Measurements from ENCODE around the gene ANKMY1. TPM values are rescaled to one million over a fixed set of nuclear protein-coding genes. Genes with fewer than 3 reads are reported as not detected.
A peak's percentile ranks its signal among the peaks of the same experiment; 100 is the strongest.

Gene ANKMY1
- total and polyA plus RNA-seq, 2 of the 13 experiments (the other 11 are each of a cell fraction or from before 2014, with no cell fraction given) = 11.7 to 18.8 TPM

GRCh38 chr2:240566203-240567136, 8.7 kb upstream of the ANKMY1 start (continued):
- TF ChIP-seq, protein P1, sequence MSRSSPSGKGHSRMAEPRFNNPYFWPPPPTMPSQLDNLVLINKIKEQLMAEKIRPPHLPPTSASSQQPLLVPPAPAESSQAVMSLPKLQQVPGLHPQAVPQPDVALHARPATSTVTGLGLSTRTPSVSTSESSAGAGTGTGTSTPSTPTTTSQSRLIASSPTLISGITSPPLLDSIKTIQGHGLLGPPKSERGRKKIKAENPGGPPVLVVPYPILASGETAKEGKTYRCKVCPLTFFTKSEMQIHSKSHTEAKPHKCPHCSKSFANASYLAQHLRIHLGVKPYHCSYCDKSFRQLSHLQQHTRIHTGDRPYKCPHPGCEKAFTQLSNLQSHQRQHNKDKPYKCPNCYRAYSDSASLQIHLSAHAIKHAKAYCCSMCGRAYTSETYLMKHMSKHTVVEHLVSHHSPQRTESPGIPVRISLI (CRISPR knock-in tag; IDR thresholded peaks at IDR 0.05; ENCODE audit: borderline replicate concordance) = no peak
- TF ChIP-seq ZFP90 (CRISPR knock-in tag; IDR thresholded peaks at IDR 0.05; ENCODE audit: borderline replicate concordance) (peak; percentile 77), SNAPC5 (CRISPR knock-in tag; IDR thresholded peaks at IDR 0.05; ENCODE audit: borderline replicate concordance) (no peak), TOPORS (CRISPR knock-in tag; IDR thresholded peaks at IDR 0.05) (no peak), ZKSCAN5 (CRISPR knock-in tag; IDR thresholded peaks at IDR 0.05) (no peak), HOXA7 (CRISPR knock-in tag; IDR thresholded peaks at IDR 0.05) (0 out of 2 replicates have a peak, but pooled peaks have one; percentile 67), PTBP1 (IDR thresholded peaks at IDR 0.05; ENCODE audit: low read depth, low read length, poor library complexity, severe bottlenecking) (peak; percentile 14), MTERF4 (CRISPR knock-in tag; IDR thresholded peaks at IDR 0.05) (0 out of 2 replicates have a peak, but pooled peaks have one; percentile 68), ZNF414 (CRISPR knock-in tag; IDR thresholded peaks at IDR 0.05) (no peak), POLR2AphosphoS5 (IDR thresholded peaks at IDR 0.05; ENCODE audit: low read depth, low read length) (peak; percentile 95), CBFB (CRISPR knock-in tag; IDR thresholded peaks at IDR 0.05) (no peak), ZFP41 (CRISPR knock-in tag; IDR thresholded peaks at IDR 0.05; ENCODE audit: borderline replicate concordance) (no peak), ZNF468 (CRISPR knock-in tag; IDR thresholded peaks at IDR 0.05) (peak; percentile 95; the same call in 1 of the 2 replicates), E2F2 (CRISPR knock-in tag; IDR thresholded peaks at IDR 0.05; ENCODE audit: borderline replicate concordance) (peak; percentile 35; the same call in 1 of the 2 replicates), ZNF124 (CRISPR knock-in tag; IDR thresholded peaks at IDR 0.05) (no peak), ZBTB1 (CRISPR knock-in tag; IDR thresholded peaks at IDR 0.05; ENCODE audit: borderline replicate concordance) (0 out of 2 replicates have a peak, but pooled peaks have one; percentile 28), ZSCAN21 (CRISPR knock-in tag; IDR thresholded peaks at IDR 0.05; ENCODE audit: borderline replicate concordance) (peak; percentile 63; the same call in 1 of the 2 replicates), ZNF44 (CRISPR knock-in tag; IDR thresholded peaks at IDR 0.05) (peak; percentile 16; the same call in 1 of the 2 replicates), FOXJ3 (CRISPR knock-in tag; IDR thresholded peaks at IDR 0.05; ENCODE audit: borderline replicate concordance) (no peak)
- TF ChIP-seq, protein P2, sequence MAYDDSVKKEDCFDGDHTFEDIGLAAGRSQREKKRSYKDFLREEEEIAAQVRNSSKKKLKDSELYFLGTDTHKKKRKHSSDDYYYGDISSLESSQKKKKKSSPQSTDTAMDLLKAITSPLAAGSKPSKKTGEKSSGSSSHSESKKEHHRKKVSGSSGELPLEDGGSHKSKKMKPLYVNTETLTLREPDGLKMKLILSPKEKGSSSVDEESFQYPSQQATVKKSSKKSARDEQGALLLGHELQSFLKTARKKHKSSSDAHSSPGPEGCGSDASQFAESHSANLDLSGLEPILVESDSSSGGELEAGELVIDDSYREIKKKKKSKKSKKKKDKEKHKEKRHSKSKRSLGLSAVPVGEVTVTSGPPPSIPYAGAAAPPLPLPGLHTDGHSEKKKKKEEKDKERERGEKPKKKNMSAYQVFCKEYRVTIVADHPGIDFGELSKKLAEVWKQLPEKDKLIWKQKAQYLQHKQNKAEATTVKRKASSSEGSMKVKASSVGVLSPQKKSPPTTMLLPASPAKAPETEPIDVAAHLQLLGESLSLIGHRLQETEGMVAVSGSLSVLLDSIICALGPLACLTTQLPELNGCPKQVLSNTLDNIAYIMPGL (CRISPR knock-in tag; IDR thresholded peaks at IDR 0.05; ENCODE audit: borderline replicate concordance in 1 of 2, low read depth in 1 of 2) = peak; percentile 46 to 53; a peak in 3 of 4 replicates

Data from HepG2 (cell line).